HUDEP-2 (cell line): ENCODE data around the gene MED12.

Experiments used
- DNase-seq, 76 experiments: peaks; one replicate each; lab custom pipeline; 2025; ENCODE audit not compliant: unreplicated experiment in 76 of 76; lab: John Stamatoyannopoulos, UW

MED12 gene

DNA sequence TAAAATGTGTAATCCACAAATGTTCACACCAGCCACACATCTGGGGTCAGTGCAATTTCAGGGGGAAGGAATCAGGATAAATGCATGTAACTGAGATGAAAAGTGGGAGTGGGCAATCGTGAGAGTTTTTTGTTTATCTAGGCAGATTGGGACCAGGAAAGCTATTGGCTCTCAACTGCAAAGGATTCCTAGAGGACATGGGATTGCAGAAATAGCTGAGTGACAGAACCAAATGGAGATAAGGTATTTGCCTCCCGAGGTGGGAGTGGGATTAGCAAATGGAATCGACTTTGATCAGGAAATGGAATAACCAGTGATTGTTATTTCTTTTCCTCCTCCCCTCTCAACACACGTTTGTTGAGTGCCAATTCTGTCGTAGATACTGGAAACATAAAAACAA lies 65.7 kb downstream of the MED12 start:
- no peak for DNase-seq

- DNase-seq = no peak
Observed at GRCh38 chrX:71184803-71185495, 66.6 kb downstream of the MED12 start.

DNA sequence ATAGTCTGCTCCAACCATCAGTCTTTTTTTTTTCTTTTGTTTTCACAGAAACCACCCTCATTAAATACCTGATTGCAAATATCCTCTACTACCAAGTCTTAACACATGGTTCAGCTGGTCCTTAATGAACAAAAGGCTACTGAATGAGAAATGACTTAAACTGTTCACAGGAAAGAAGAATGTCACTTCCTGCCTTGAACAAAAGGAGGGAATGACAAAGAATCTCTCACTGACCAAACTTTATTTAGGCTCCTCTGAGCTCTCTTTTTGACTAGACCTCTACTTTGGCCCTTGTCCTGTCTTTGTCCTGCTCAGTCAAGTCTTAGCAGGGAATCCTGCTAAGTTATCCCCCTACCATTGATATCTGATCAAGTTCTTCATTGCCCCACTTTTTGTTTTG lies 72.9 kb downstream of the MED12 start:
- no peak for DNase-seq
